Activated naive CD8-positive, alpha-beta T cell treated with anti-CD3 and anti-CD28 coated beads, Interleukin-2, amount 50 U/mL, for 24 hours (primary cell): ENCODE measurements around the gene ACER3.

ENCODE experiments used
- ATAC-seq: fragments of 150-1000 bp; cut with Tn5 transposase; one replicate; pipeline ENCODE4 v1.10.0; 2021
- DNase-seq: peaks from one replicate; pipeline ENCODE4 v3.0.0; 2021
- H3K27ac Mint-ChIP-seq: one replicate; pipeline ENCODE4 v1.8.0; 2021; ENCODE audit warnings: mild to moderate bottlenecking, mixed read lengths
- H3K27me3 Mint-ChIP-seq: one replicate; pipeline ENCODE4 v1.8.0; 2021; ENCODE audit warnings: mixed read lengths
- H3K36me3 Mint-ChIP-seq: one replicate; pipeline ENCODE4 v1.8.0; 2021; ENCODE audit warnings: low read depth, mixed read lengths
- H3K4me1 Mint-ChIP-seq: one replicate; pipeline ENCODE4 v1.8.0; 2021; ENCODE audit warnings: mixed read lengths
- H3K4me3 Mint-ChIP-seq: one replicate; pipeline ENCODE4 v1.8.0; 2021; ENCODE audit warnings: mild to moderate bottlenecking, moderate library complexity, mixed read lengths
- H3K9me3 Mint-ChIP-seq: one replicate; pipeline ENCODE4 v1.8.0; 2021; ENCODE audit warnings: mixed read lengths

Gene ACER3

DNA sequence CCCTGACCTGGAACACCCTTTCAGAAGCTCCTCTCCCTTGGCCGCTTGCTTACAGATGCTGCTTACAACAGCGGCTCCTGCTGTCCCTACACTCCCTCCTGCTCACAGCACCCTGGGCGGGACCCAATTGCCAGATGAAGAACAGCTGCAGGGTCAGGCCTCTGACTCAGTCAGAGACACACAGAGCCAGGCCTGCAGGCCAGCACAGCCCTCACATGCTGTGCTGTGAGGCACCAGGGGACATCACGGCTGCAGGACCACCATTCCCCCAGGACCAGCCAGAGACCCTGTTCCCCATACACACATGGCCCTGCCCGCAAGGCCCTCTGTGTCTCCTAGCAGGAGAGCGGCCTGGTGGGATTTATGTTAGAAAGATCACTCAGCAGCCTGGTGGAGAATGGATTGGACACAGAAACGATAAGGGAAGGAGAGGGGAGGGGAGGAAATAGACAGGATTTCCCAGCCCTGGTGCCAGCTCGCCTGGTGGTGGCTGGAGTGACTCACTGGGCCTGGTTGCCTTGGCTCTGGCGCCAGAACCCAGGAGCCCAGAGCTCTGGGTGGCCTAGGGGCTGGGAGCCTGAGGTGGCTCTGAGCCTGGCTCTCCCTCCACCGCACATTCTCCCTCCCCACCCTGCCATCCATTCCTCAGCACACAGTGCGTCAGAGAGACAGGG is 212.7 kb downstream of the ACER3 start:
- peaks cover 2% of the 10 kb centered on the region for H3K9me3 Mint-ChIP-seq
- no peak overlapping the region for H3K27ac Mint-ChIP-seq
- no peaks in the 10 kb centered on the region for H3K27me3 Mint-ChIP-seq
- ATAC-seq: peak; percentile 12
- H3K36me3 Mint-ChIP-seq: no peaks in the 10 kb centered on the region
- peaks cover 17% of the 10 kb centered on the region for H3K4me1 Mint-ChIP-seq
- DNase-seq: no peak
- H3K4me3 Mint-ChIP-seq: no peak overlapping the region

DNA sequence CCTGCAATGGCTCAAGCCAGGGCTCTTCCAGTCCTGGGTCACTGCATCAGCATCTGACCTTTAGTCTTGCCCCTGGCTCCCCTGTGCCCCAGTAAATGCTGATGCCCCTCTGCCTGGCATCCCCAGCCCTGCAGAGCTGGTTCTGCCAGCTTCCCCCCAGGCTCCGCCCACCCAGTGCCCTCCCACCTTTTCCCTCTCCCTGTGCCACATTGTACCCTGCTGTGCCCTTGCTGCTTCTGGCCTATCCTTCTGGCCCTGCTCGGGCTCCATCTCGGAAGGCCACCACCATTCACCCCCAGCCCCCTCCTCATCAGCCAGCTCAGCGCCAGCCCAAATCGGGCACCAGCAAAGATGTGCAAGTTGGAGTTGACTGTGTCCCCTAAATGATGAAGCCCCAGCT is 213.5 kb downstream of the ACER3 start:
- no peak for ATAC-seq
- no peak overlapping the region for H3K27ac Mint-ChIP-seq

DNA sequence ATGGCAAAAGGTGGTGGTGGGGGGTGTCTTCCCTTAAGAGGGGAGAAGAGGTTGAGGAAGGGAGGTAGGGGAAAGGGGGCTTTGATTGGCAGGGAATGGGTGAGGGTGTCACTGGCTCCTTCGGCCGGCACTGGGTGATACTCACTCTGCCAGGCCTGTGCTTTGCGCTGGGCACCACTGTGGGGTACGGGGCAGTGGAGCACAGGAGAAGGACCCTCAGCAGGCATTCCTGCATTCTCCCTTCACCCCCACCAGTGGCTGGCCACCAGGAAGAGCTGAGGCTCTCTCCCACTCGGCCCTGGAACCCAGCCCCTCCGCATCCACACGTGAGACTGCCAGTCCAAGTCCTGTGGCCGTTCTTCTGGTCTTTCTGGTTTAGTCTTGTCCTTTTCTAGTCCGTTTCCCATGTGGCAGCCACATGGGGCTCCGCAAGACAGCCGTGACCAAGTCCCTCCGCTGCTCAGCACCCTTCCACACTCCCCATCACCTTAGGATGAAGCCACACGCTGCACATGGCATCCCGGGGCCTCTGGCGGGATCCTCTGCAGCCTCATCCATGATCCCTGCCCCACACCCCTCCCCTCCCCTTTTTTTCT is 214.0 kb downstream of the ACER3 start:
- peaks cover 8% of the 10 kb centered on the region for H3K9me3 Mint-ChIP-seq
- no peak overlapping the region for H3K4me3 Mint-ChIP-seq
- no peaks in the 10 kb centered on the region for H3K27me3 Mint-ChIP-seq
- no peak for DNase-seq
- H3K36me3 Mint-ChIP-seq: no peaks in the 10 kb centered on the region
- peaks cover 17% of the 10 kb centered on the region for H3K4me1 Mint-ChIP-seq
- no peak overlapping the region for H3K27ac Mint-ChIP-seq
- no peak for ATAC-seq

More for the DNA sequence above, 213.5 kb downstream of the ACER3 start:
- Mint-ChIP-seq H3K36me3 (no peaks in the 10 kb centered on the region), H3K9me3 (peaks cover 8% of the 10 kb centered on the region), H3K4me1 (peaks cover 17% of the 10 kb centered on the region), H3K27me3 (no peaks in the 10 kb centered on the region), H3K4me3 (no peak overlapping the region)
- DNase-seq: no peak

DNA sequence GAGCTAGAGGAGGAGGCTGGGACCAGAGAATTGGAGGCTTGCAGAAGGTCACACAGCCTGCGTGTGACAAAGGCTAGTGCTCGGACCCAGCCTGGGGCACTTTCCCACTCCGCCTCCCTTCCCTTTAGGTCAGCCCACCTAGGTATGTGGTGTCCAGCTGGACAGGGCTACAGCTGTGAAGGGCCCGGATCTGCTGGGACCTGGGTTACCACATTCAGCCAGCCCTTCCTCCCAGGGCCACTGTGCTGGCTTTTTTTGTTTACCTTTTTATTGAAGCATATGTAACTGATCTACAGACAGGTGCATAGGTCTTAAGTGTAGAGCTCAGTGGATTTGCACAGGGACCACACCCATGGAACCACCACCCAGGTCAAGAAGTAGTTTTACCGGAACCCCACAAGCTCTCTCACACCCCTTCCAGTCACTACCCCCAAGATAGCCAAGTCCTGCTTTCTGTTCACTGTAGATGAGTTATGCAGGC is 214.7 kb downstream of the ACER3 start:
- Mint-ChIP-seq H3K9me3 (peaks cover 8% of the 10 kb centered on the region), H3K27ac (no peak overlapping the region), H3K36me3 (no peaks in the 10 kb centered on the region), H3K4me3 (no peak overlapping the region), H3K27me3 (no peaks in the 10 kb centered on the region), H3K4me1 (peaks cover 19% of the 10 kb centered on the region)
- no peak for DNase-seq
- no peak for ATAC-seq
